HepG2 (cell line): ENCODE results near the gene UBE2S.

ENCODE experiments used
- CHD2 ChIP-seq: IDR thresholded peaks from 2 replicates; pipeline ENCODE4 v1.6.1; 2011; ENCODE audit warnings: low read depth, low read length, improper control_type of control experiment
- GABPB1 ChIP-seq: IDR thresholded peaks from 2 replicates; pipeline ENCODE4 v1.6.1; 2016; ENCODE audit warnings: mild to moderate bottlenecking, missing genetic modification reagents, moderate library complexity, missing compliant biosample characterization
- HCFC1 ChIP-seq: fragments of 150-350 bp; IDR thresholded peaks from 2 replicates; pipeline ENCODE4 v1.6.1; 2014; ENCODE audit warnings: low read depth, low read length
- HNRNPL ChIP-seq: fragments of 200-400 bp; formaldehyde crosslinking; IDR thresholded peaks from 2 replicates; pipeline ENCODE4 v1.6.1; 2017; ENCODE audit warnings: mild to moderate bottlenecking, low read depth, low read length
- HNRNPUL1 ChIP-seq: fragments of 200-400 bp; formaldehyde crosslinking; IDR thresholded peaks from 2 replicates; pipeline ENCODE4 v1.6.1; 2017; ENCODE audit warnings: low read depth, mild to moderate bottlenecking, low read length, moderate library complexity
- KLF13 ChIP-seq: sonication (generic); formaldehyde crosslinking; IDR thresholded peaks from 2 replicates; pipeline ENCODE4 v1.4.0; 2020; ENCODE audit warnings: mild to moderate bottlenecking, missing genetic modification reagents
- RBM39 ChIP-seq: fragments of 200-400 bp; formaldehyde crosslinking; IDR thresholded peaks from one replicate; pipeline ENCODE4 v1.6.1; 2018; ENCODE audit warnings: antibody characterized with exemption, mild to moderate bottlenecking, low read depth, low read length; ENCODE audit not compliant: poor library complexity, severe bottlenecking
- RXRA ChIP-seq: sonication (generic); formaldehyde crosslinking; IDR thresholded peaks from 2 replicates; pipeline ENCODE4 v1.5.1; 2020; ENCODE audit warnings: missing genetic modification reagents
- TP53 ChIP-seq: sonication (generic); formaldehyde crosslinking; conservative IDR thresholded peaks from 2 replicates; pipeline ENCODE4 v1.4.0; 2020; ENCODE audit warnings: missing genetic modification reagents
- ZNF121 ChIP-seq: sonication (generic); formaldehyde crosslinking; IDR thresholded peaks from 2 replicates; pipeline ENCODE4 v1.5.0; 2020; ENCODE audit warnings: mild to moderate bottlenecking, missing genetic modification reagents
- ZNF510 ChIP-seq: sonication (generic); formaldehyde crosslinking; IDR thresholded peaks from 2 replicates; pipeline ENCODE4 v1.4.0; 2020; ENCODE audit warnings: low read depth, mild to moderate bottlenecking, missing genetic modification reagents
- ZNF562 ChIP-seq: sonication (generic); formaldehyde crosslinking; IDR thresholded peaks from 2 replicates; pipeline ENCODE4 v1.8.0; 2022; ENCODE audit warnings: missing genetic modification reagents, borderline replicate concordance
- TF ChIP-seq, protein P1 (sequence below), 2 experiments: sonication (generic) in 1 of 2; formaldehyde crosslinking in 1 of 2; IDR thresholded peaks; 2 replicates each; pipeline versions ENCODE4 v1.4.0 to v1.6.1; 2018 to 2020; ENCODE audit warnings: missing genetic modification reagents in 2 of 2, borderline replicate concordance in 1 of 2, low read depth in 1 of 2, mild to moderate bottlenecking in 1 of 2, missing biosample characterization in 1 of 2
- TF ChIP-seq, protein P2 (sequence below): sonication (generic); formaldehyde crosslinking; IDR thresholded peaks from 2 replicates; pipeline ENCODE4 v1.4.0; 2020; ENCODE audit warnings: mild to moderate bottlenecking, missing genetic modification reagents

DNA sequence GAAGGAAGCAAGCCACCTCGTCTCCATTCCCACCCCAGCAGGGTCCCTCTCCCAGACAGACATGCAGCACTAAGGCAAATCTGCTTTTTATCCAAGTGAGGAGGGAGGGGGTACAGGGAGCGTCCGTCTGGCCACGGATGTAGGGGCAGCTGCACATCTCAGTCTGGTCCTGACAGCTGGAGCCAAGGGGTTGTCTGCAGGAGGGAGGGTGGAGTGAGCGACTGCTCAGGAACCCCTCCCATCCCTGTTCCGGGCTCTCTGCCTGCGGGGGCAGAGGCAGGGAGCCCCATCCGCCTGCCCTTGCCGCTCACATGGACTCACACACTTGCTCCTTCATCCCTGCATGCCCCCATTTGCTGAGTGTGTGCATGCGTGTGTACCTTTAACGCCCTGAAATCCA is 28.4 kb downstream of the UBE2S start:
- TF ChIP-seq CHD2 (no peak), ZNF562 (CRISPR knock-in tag) (no peak), ZNF121 (no peak), RBM39 (no peak), HCFC1 (no peak), HNRNPL (no peak), GABPB1 (no peak), HNRNPUL1 (no peak), KLF13 (no peak), TP53 (no peak), ZNF510 (CRISPR knock-in tag) (no peak), RXRA (CRISPR knock-in tag) (no peak)
- TF ChIP-seq, protein P1, sequence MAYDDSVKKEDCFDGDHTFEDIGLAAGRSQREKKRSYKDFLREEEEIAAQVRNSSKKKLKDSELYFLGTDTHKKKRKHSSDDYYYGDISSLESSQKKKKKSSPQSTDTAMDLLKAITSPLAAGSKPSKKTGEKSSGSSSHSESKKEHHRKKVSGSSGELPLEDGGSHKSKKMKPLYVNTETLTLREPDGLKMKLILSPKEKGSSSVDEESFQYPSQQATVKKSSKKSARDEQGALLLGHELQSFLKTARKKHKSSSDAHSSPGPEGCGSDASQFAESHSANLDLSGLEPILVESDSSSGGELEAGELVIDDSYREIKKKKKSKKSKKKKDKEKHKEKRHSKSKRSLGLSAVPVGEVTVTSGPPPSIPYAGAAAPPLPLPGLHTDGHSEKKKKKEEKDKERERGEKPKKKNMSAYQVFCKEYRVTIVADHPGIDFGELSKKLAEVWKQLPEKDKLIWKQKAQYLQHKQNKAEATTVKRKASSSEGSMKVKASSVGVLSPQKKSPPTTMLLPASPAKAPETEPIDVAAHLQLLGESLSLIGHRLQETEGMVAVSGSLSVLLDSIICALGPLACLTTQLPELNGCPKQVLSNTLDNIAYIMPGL (CRISPR knock-in tag; IDR thresholded peaks at IDR 0.05; ENCODE audit: borderline replicate concordance in 1 of 2, low read depth in 1 of 2): no peak
- TF ChIP-seq, protein P2, sequence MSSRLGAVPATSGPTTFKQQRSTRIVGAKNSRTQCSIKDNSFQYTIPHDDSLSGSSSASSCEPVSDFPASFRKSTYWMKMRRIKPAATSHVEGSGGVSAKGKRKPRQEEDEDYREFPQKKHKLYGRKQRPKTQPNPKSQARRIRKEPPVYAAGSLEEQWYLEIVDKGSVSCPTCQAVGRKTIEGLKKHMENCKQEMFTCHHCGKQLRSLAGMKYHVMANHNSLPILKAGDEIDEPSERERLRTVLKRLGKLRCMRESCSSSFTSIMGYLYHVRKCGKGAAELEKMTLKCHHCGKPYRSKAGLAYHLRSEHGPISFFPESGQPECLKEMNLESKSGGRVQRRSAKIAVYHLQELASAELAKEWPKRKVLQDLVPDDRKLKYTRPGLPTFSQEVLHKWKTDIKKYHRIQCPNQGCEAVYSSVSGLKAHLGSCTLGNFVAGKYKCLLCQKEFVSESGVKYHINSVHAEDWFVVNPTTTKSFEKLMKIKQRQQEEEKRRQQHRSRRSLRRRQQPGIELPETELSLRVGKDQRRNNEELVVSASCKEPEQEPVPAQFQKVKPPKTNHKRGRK (CRISPR knock-in tag): no peak
